Transverse colon (tissue), 3 donors: ENCODE measurements around the gene GRIN2A.

Experiments
- CTCF ChIP-seq, 5 experiments: fragments of 200-600 bp in 3 of 5; fragments of 450-650 bp in 2 of 5; sonication (generic) in 3 of 5; IDR thresholded peaks; 1 replicate in 2 of 5; 2 replicates in 3 of 5; pipeline ENCODE4 v1.5.1; 2016 to 2017; ENCODE audit warnings: antibody characterized with exemption in 5 of 5, inconsistent platforms in 3 of 5, mild to moderate bottlenecking in 2 of 5, moderate library complexity in 1 of 5
- POLR2A ChIP-seq: fragments of 450-650 bp; IDR thresholded peaks from one replicate; pipeline ENCODE4 v1.6.1; 2016; ENCODE audit warnings: antibody characterized with exemption, mild to moderate bottlenecking, moderate library complexity

- TF ChIP-seq POLR2A (no peak), CTCF (IDR thresholded peaks at IDR 0.05) (no peak)
These were observed 273.6 kb downstream of the GRIN2A start for GRCh38 chr16:9908613-9909012.
